Thoracic aorta (tissue), 2 donors: ENCODE measurements around the gene GATB. TPM values are rescaled to one million over a fixed set of nuclear protein-coding genes. Genes with fewer than 3 reads are reported as not detected.

Experiments used
- ATAC-seq: fragments of 150-250 bp; one replicate; pipeline ENCODE4 v1.8.0; 2017; ENCODE audit warnings: low read depth; ENCODE audit not compliant: insufficient number of reproducible peaks, low FRiP score
- DNase-seq: peaks from one replicate; pipeline ENCODE4 v3.0.0-alpha.2; 2020; ENCODE audit warnings: low spot score
- H3K27ac ChIP-seq, 2 donors: fragments of 200-600 bp; sonication (generic); 1 replicate in 1 of 2; 2 replicates in 1 of 2; pipeline ENCODE4 v1.5.1; 2016; ENCODE audit warnings: mild to moderate bottlenecking in 2 of 2, moderate library complexity in 2 of 2
- H3K27me3 ChIP-seq: fragments of 200-600 bp; sonication (generic); replicated peaks from 2 replicates; pipeline ENCODE4 v1.6.0; 2016; ENCODE audit warnings: mild to moderate bottlenecking; ENCODE audit not compliant: insufficient read depth
- H3K36me3 ChIP-seq: fragments of 200-600 bp; sonication (generic); one replicate; pipeline ENCODE4 v1.5.1; 2016
- H3K4me1 ChIP-seq, 2 donors: fragments of 200-600 bp; sonication (generic); 1 replicate in 1 of 2; 2 replicates in 1 of 2; pipeline versions ENCODE4 v1.5.1 to v1.6.0; 2016; ENCODE audit warnings: low read depth in 2 of 2, mild to moderate bottlenecking in 1 of 2; ENCODE audit not compliant: control insufficient read depth in 1 of 2
- H3K4me3 ChIP-seq: fragments of 200-600 bp; sonication (generic); 2 replicates; pipeline ENCODE4 v1.5.1; 2016; ENCODE audit warnings: mild to moderate bottlenecking
- H3K9me3 ChIP-seq: fragments of 200-600 bp; sonication (generic); 2 replicates; pipeline ENCODE4 v1.5.1; 2016
- total RNA-seq, 2 donors: library from RNA; depleted of rRNA; stranded (reverse); fragments of >200 nt; gene quantifications; one replicate each; pipeline versions ENCODE4 v1.1.0 to v1.2.3, GENCODE V29; 2016
- TF ChIP-seq, protein P1 (sequence below): fragments of 200-600 bp; sonication (generic); IDR thresholded peaks from one replicate; pipeline ENCODE4 v1.5.1; 2019; ENCODE audit warnings: antibody characterized with exemption

GATB gene
- total RNA-seq, 2 donors from 2014 or later, result 7.7 to 27.2 TPM

DNA sequence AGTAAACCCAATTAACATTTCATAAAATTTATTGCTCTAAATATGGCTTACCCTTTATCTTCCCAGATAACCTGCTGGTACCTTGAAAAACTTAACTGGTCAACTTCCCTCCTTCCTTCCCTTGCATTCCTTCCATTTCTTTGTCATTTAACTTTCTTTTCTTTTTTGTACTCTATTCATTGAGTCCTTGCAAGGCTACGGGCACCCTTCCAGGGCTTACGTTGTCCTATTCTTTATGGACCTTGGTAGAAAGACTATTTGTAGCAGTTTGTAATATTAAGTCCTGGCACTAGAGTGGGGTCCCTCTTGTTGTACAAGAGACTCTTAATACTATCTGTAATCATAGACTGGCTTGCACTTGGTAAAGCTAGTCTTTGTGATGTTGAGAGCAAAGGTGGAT, 8.0 kb upstream of the GATB start:
- Histone ChIP-seq H3K27ac (no peak overlapping the region), H3K4me3 (no peak overlapping the region), H3K9me3 (no peaks in the 10 kb centered on the region), H3K36me3 (no peaks in the 10 kb centered on the region), H3K27me3 (no peaks in the 10 kb centered on the region), H3K4me1 (no peaks in the 10 kb centered on the region)
- TF ChIP-seq, protein P1, sequence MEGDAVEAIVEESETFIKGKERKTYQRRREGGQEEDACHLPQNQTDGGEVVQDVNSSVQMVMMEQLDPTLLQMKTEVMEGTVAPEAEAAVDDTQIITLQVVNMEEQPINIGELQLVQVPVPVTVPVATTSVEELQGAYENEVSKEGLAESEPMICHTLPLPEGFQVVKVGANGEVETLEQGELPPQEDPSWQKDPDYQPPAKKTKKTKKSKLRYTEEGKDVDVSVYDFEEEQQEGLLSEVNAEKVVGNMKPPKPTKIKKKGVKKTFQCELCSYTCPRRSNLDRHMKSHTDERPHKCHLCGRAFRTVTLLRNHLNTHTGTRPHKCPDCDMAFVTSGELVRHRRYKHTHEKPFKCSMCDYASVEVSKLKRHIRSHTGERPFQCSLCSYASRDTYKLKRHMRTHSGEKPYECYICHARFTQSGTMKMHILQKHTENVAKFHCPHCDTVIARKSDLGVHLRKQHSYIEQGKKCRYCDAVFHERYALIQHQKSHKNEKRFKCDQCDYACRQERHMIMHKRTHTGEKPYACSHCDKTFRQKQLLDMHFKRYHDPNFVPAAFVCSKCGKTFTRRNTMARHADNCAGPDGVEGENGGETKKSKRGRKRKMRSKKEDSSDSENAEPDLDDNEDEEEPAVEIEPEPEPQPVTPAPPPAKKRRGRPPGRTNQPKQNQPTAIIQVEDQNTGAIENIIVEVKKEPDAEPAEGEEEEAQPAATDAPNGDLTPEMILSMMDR, result no peak
- DNase-seq (no peak), ATAC-seq (no peak)

DNA sequence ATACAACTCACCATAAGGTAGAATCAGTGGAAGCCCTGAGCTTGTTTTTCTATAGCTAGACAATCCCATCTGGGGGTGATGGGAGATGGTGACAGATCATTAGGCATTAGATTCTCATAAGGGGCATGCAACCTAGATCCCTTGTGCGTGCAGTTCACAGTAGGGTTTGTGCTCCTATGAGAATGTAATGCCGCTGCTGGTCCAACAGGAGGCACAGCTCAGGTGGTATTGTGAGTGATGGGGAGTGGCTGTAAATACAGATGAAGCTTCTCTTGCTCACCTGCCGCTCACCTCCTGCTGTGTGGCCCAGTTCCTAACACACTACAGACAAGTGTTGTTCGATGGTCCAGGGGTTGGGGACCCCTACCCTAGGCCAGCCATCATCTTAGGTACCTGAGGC, 5.9 kb upstream of the GATB start:
- no peaks in the 10 kb centered on the region for H3K4me1 ChIP-seq
- no peaks in the 10 kb centered on the region for H3K9me3 ChIP-seq
- no peak overlapping the region for H3K27ac ChIP-seq
- no peaks in the 10 kb centered on the region for H3K36me3 ChIP-seq
- no peak overlapping the region for H3K4me3 ChIP-seq
- no peak for DNase-seq
- ATAC-seq, result no peak
- no peaks in the 10 kb centered on the region for H3K27me3 ChIP-seq
- TF ChIP-seq, protein P1, result no peak

DNA sequence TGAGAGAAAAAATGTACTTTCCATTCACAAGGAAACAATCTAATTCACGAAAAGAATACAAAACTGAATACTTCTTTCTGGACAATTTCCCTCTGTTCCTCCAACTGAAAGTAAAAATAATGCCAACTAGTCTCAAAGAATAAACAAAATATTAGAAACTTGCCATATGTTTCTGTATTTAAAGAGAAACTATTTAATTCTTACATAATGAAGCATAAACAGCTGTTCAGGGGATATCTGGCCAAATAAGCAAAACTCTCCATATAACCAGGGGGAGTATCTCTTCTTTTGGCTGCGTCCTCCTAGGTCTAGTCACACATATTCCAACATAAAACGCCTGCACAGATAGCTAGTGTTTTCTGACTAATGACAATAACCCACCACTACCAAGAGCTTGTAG, 805 bp downstream of the GATB start:
- peaks cover 3 to 12% of the 10 kb centered on the region in 2 donors for H3K4me1 ChIP-seq
- ATAC-seq, result no peak
- H3K36me3 ChIP-seq, result peaks cover 4% of the 10 kb centered on the region
- TF ChIP-seq, protein P1, result no peak
- H3K9me3 ChIP-seq, result no peaks in the 10 kb centered on the region
- H3K27me3 ChIP-seq, result no peaks in the 10 kb centered on the region
- no peak for DNase-seq
- H3K27ac ChIP-seq, result no peak overlapping the region
- H3K4me3 ChIP-seq, result peak overlapping the region; percentile 96

DNA sequence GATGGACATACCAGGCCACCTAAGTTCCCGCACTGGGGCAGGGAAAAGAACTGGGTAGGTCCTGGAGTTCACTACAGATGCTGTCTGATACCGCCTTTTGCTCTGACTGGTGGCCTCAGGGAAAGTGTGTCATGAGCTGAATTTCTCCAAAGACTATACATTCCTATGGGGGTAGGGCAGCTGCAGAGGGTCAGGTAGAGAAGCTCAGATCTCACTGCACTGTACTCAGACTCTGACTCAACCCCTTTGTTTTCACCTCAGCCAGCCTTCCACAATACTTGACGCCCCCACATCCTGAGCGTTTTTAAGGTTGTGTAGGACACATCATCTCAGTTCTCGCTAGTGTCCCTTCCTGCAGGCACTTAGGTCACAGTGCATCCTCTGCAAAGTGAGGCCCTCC, 7.8 kb downstream of the GATB start:
- no peak for ATAC-seq
- H3K27ac ChIP-seq, result no peak overlapping the region
- TF ChIP-seq, protein P1, result no peak
- H3K36me3 ChIP-seq, result peaks cover 4% of the 10 kb centered on the region
- H3K9me3 ChIP-seq, result no peaks in the 10 kb centered on the region
- DNase-seq, result no peak
- no peak overlapping the region for H3K4me3 ChIP-seq
- no peaks in the 10 kb centered on the region for H3K27me3 ChIP-seq
- no peaks in the 10 kb centered on the region for H3K4me1 ChIP-seq

DNA sequence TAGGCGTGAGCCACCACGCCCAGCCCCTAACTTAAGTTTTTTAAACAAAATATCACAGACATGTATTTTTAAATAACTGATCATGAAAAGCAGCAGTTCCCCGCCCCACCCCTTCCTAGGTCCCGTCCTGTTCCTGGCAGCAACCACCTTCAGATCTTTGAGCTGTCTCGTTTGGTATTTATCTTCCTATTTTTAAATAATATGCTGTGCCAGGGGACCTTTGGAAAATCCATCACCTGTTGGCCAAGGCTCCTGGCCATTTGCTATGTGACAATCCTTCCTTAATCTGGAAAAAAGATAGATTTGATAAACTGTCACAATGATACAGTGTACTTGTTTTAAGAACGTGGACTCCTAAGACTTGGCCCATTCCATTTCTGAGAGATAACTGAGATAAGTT, 10.7 kb downstream of the GATB start:
- Histone ChIP-seq H3K27ac (no peak overlapping the region), H3K36me3 (no peaks in the 10 kb centered on the region), H3K4me3 (no peak overlapping the region), H3K4me1 (no peaks in the 10 kb centered on the region), H3K27me3 (no peaks in the 10 kb centered on the region), H3K9me3 (no peaks in the 10 kb centered on the region)
- no peak for ATAC-seq
- DNase-seq, result no peak
- TF ChIP-seq, protein P1, result no peak
